ENCODE data around the gene DDO. TPM values are rescaled to one million over a fixed set of nuclear protein-coding genes. Genes with fewer than 3 reads are reported as not detected.

The DDO gene
- total and polyA plus RNA-seq, 2 of the 8 experiments (the other 6 are each of a cell fraction or from before 2014, with no cell fraction given), result not detected

DNA sequence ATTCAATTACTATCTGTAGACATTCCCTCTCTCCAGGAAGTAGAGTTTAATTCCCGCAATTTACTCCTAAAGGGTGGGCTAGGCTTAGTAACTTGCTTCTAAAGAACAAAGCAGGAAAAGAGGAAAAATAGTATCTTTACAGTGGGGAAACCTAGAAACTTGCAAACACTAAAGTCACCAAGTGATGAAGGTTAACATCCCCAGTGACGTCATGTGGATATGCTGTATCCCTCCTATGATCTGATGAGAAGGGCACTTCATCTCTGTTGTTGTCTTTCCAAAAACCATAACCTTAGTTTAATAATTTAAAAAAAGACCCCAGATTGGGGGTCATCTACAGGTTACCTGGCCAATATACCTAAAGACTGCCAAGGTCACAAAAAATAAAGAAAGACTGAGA is 43.8 kb upstream of the DDO start:
- FAIRE-seq, result no peak
- no peaks in the 10 kb centered on the region for H4K20me1 ChIP-seq (replicated peaks in 1 of 2; ENCODE audit: control insufficient read depth in 1 of 2, insufficient read depth in 2 of 2, low read length in 2 of 2)
- no peak overlapping the region for H2AFZ ChIP-seq (ENCODE audit: low read length)
- WGBS, 2 experiments (ENCODE audit: extremely low coverage in 1 of 2, insufficient coverage in 1 of 2, insufficient read length in 1 of 2, insufficient replicate concordance in 2 of 2, low coverage in 1 of 2, low lambda C conversion rate in 2 of 2, missing lambda C conversion rate in 1 of 2), result 83% methylated on average over 2 of the region's 2 CpGs; no CpG with 5 or more reads in 1 of the 2 experiments
- no peak overlapping the region for H3K14ac ChIP-seq (ENCODE audit: insufficient read length)
- H3K27me3 ChIP-seq (replicated peaks in 1 of 4; ENCODE audit: control insufficient read depth in 3 of 4, extremely low read depth in 1 of 4, insufficient read depth in 3 of 4, low read length in 3 of 4), result no peaks in the 10 kb centered on the region
- no peak overlapping the region for H3K56ac ChIP-seq (replicated peaks; ENCODE audit: insufficient read length, low read depth, low read length)
- H2BK120ac ChIP-seq (replicated peaks; ENCODE audit: low read depth, low read length), result no peak overlapping the region
- no peak overlapping the region for H2AK5ac ChIP-seq (ENCODE audit: low read depth, low read length)
- H2BK20ac ChIP-seq (ENCODE audit: low read length), result no peak overlapping the region
- peaks cover 0 to 7% of the 10 kb centered on the region in 2 experiments; a peak in 3 of 4 replicates for H3K9me3 ChIP-seq (ENCODE audit: insufficient read depth in 2 of 2, low read depth in 1 of 2, low read length in 1 of 2)
- H3K36me3 ChIP-seq (ENCODE audit: control insufficient read depth in 2 of 4, insufficient read depth in 4 of 4, low read length in 3 of 4), result no peaks in the 10 kb centered on the region
- H3K4me2 ChIP-seq (ENCODE audit: insufficient read depth in 1 of 2, low read depth in 2 of 2, low read length in 2 of 2), result no peak overlapping the region
- no peak overlapping the region for H4K8ac ChIP-seq (ENCODE audit: extremely low read depth, insufficient read depth, low read length)
- H3K79me2 ChIP-seq (ENCODE audit: control insufficient read depth in 1 of 2, insufficient read depth in 2 of 2, low read length in 2 of 2), result no peaks in the 10 kb centered on the region
- H3K23ac ChIP-seq (ENCODE audit: insufficient read length), result no peak overlapping the region
- no peak overlapping the region for H2BK12ac ChIP-seq (ENCODE audit: low read depth, low read length)
- H3K79me1 ChIP-seq (ENCODE audit: low read depth, low read length), result no peaks in the 10 kb centered on the region
- H2BK15ac ChIP-seq (ENCODE audit: low read length), result no peak overlapping the region
- ChIA-PET CTCF (ENCODE audit: partially characterized antibody) (interaction anchor here (0.7 to 1.3 kb wide), 3 partner anchors 9 to 46 kb away, joined by 3 to 4 read pairs (median 3); no protein-coding TSS in a partner anchor), POLR2A (ENCODE audit: partially characterized antibody) (no interaction called here)
- no peak overlapping the region for H3K18ac ChIP-seq (ENCODE audit: extremely low read depth, low read length)
- H3K23me2 ChIP-seq (ENCODE audit: low read depth, low read length), result no peaks in the 10 kb centered on the region
- no peak overlapping the region for H3K9ac ChIP-seq (replicated peaks in 1 of 4; ENCODE audit: extremely low read depth in 1 of 4, low read depth in 3 of 4, low read length in 3 of 4)
- H3K4me3 ChIP-seq (ENCODE audit: extremely low read depth in 1 of 4, insufficient read depth in 2 of 4, low read depth in 3 of 4, low read length in 4 of 4), result no peak overlapping the region
- no peak overlapping the region for H4K91ac ChIP-seq (replicated peaks; ENCODE audit: insufficient read length, low read length)
- no peak overlapping the region for H3K4ac ChIP-seq (replicated peaks; ENCODE audit: insufficient read length, low read depth, low read length)
- no peak overlapping the region for H2BK5ac ChIP-seq (ENCODE audit: low read depth, low read length)
- DNase-seq (ENCODE audit: low read depth in 1 of 2, low spot score in 2 of 2), result no peak
- no peaks in the 10 kb centered on the region for H3K4me1 ChIP-seq (replicated peaks in 1 of 4; ENCODE audit: control insufficient read depth in 3 of 4, insufficient read depth in 4 of 4, low read length in 3 of 4)
- H4K5ac ChIP-seq (ENCODE audit: insufficient read length, low read depth, low read length), result no peak overlapping the region
- H3K27ac ChIP-seq (ENCODE audit: low read depth, low read length), result no peak overlapping the region
- TF ChIP-seq CBX8 (IDR thresholded peaks at IDR 0.05; ENCODE audit: borderline replicate concordance, low read depth, low read length), result no peak
- no peak for TF ChIP-seq JUND (IDR thresholded peaks at IDR 0.05; ENCODE audit: low read length)
- TF ChIP-seq SP1 (IDR thresholded peaks at IDR 0.05; ENCODE audit: low read depth, low read length), result no peak
- TF ChIP-seq ZNF274 (IDR thresholded peaks at IDR 0.05; ENCODE audit: borderline replicate concordance, extremely low read depth, low read length), result no peak
- TF ChIP-seq RBBP5 (IDR thresholded peaks at IDR 0.05; ENCODE audit: borderline replicate concordance, low read depth, low read length), result no peak
- no peak for TF ChIP-seq JUN (IDR thresholded peaks at IDR 0.05; ENCODE audit: low read depth, low read length)
- TF ChIP-seq BRCA1 (IDR thresholded peaks at IDR 0.05; ENCODE audit: low read depth, low read length), result no peak
- no peak for TF ChIP-seq CREB1 (IDR thresholded peaks at IDR 0.05)
- no peak for TF ChIP-seq SUZ12 (IDR thresholded peaks at IDR 0.05; ENCODE audit: low read length)
- TF ChIP-seq EP300 (IDR thresholded peaks at IDR 0.05; ENCODE audit: borderline replicate concordance in 1 of 2, low read depth in 2 of 2, low read length in 2 of 2), result no peak
- no peak for TF ChIP-seq CBX5 (IDR thresholded peaks at IDR 0.05; ENCODE audit: low read depth, low read length)
- TF ChIP-seq EZH2 (IDR thresholded peaks at IDR 0.05; ENCODE audit: low read depth, low read length, severe bottlenecking), result no peak
- TF ChIP-seq POLR2AphosphoS5 (IDR thresholded peaks at IDR 0.05; ENCODE audit: low read depth, low read length), result no peak
- TF ChIP-seq, protein P1, sequence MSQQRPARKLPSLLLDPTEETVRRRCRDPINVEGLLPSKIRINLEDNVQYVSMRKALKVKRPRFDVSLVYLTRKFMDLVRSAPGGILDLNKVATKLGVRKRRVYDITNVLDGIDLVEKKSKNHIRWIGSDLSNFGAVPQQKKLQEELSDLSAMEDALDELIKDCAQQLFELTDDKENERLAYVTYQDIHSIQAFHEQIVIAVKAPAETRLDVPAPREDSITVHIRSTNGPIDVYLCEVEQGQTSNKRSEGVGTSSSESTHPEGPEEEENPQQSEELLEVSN (IDR thresholded peaks at IDR 0.05), result no peak
